Gastroesophageal sphincter (tissue), 3 donors: ENCODE results near the gene GH2.
"Not testable (repeated sequence)": the region's sequence is repeated elsewhere in the genome, so short reads cannot be mapped to it uniquely, and the experiment has no call there.

ENCODE experiments used
- POLR2A ChIP-seq, 2 donors: fragments of 450-650 bp; IDR thresholded peaks; one replicate each; pipeline ENCODE4 v1.6.1; 2017; ENCODE audit warnings: antibody characterized with exemption in 2 of 2, mild to moderate bottlenecking in 2 of 2, moderate library complexity in 1 of 2
- TF ChIP-seq, protein P1 (sequence below), 4 experiments: fragments of 200-600 bp in 2 of 4; fragments of 450-650 bp in 2 of 4; sonication (generic) in 1 of 4; IDR thresholded peaks; one replicate each; pipeline ENCODE4 v1.5.1; 2017 to 2019; ENCODE audit warnings: antibody characterized with exemption in 4 of 4, mild to moderate bottlenecking in 2 of 4, moderate library complexity in 2 of 4

DNA sequence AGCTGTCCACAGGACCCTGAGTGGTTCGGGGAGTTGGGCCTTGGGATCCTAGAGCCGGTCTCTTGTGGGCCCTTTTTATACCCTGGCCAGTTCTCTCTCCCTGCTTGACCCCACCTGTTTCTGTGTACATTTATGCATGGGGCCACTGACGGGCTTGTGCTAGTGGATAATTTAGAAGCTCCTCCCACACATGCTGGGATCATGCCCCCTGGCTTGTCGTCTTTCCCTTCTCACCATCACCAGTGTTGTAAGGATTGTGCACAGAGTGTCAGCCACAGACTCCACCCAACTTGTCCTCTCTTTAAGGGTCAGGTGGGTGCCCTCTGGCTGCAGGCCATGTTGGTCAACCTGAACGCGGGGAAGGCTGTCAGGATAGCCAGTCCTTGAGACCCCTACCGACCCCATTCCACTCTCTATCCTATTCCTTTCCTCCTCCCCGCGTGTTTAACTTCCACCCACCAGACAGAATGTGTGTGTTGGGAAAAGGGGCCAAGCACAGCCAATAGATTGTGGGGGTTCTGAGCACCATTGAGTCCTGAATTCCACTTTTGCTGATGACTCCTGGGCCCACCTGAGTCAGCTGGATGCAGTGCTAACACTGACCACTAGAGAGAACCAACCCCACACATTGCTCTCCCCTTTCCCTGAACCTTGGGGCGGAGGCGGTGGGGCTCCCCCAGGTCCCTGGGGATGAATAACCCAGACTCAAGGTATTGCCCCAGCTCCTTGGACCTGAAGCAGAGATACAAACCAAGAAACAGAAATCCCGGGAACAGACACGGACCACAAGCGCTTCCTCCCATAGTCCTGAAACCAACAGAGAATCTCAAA is 15.0 kb upstream of the GH2 start, which contains the start of gene CSH1:
- TF ChIP-seq, protein P1, sequence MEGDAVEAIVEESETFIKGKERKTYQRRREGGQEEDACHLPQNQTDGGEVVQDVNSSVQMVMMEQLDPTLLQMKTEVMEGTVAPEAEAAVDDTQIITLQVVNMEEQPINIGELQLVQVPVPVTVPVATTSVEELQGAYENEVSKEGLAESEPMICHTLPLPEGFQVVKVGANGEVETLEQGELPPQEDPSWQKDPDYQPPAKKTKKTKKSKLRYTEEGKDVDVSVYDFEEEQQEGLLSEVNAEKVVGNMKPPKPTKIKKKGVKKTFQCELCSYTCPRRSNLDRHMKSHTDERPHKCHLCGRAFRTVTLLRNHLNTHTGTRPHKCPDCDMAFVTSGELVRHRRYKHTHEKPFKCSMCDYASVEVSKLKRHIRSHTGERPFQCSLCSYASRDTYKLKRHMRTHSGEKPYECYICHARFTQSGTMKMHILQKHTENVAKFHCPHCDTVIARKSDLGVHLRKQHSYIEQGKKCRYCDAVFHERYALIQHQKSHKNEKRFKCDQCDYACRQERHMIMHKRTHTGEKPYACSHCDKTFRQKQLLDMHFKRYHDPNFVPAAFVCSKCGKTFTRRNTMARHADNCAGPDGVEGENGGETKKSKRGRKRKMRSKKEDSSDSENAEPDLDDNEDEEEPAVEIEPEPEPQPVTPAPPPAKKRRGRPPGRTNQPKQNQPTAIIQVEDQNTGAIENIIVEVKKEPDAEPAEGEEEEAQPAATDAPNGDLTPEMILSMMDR (IDR thresholded peaks at IDR 0.05): not testable (repeated sequence)
- TF ChIP-seq POLR2A (IDR thresholded peaks at IDR 0.05): not testable (repeated sequence)
